Activated gamma-delta T cell treated with anti-CD3 and anti-CD28 coated beads, Interleukin-2, amount 50 U/mL, for 16 hours (primary cell): ENCODE measurements around the gene PTPRE.

ENCODE experiments used
- DNase-seq: peaks from one replicate; pipeline ENCODE4 v3.0.0-alpha.2; 2020; ENCODE audit warnings: low read depth

Gene PTPRE

DNA sequence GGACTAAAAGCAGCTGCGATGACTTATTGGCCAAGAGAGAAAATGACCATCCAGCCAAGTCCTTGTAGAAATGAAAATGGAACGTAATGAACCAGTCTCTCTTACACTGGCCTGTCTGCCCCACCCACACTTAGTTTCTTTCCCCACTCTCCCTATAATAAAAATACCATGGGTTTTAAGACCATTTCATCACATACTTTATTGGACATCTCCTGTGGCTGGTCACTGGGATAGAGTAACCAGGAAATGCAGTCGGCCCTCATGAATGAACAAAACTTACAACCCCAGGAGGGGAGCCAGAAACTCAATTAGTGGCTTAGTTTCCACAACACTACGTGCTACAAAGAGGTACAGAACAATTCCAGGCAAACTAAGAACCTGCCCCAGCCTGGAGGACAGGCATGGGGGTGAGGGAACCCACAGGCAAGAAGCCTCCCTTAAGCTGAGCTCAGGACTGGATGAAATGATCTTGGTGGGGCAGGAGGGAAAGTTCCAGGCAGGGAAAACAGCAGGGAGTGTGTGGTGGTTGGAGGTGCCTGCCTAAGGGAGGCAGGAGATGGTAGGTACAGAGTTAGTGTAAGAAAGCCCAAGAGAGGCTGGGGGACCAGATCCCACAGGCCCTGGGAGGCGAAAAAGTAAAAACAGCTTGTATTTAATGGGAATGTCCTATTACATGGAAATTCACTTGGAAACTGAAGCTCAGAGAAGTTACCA is 189.7 kb downstream of the PTPRE start:
- no peak for DNase-seq

DNA sequence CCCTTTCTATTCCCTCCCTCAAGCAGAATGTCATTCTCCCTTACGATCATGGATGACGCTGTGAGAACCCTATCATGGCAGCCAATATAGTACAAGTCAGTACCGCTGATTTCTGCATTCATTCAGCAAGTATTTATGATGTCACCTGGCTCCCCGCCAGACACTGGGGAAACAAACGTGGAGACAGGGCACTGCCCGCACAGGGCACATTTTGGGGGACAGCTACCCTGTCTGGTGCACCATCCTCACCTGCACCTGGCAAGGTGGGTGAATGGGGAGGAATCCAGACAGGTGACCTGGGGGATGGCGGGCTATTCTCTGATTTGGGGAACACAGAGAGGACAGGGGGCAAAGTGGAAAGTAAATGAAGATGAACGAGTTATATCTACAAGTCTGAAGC is 190.9 kb downstream of the PTPRE start:
- DNase-seq, result no peak

DNA sequence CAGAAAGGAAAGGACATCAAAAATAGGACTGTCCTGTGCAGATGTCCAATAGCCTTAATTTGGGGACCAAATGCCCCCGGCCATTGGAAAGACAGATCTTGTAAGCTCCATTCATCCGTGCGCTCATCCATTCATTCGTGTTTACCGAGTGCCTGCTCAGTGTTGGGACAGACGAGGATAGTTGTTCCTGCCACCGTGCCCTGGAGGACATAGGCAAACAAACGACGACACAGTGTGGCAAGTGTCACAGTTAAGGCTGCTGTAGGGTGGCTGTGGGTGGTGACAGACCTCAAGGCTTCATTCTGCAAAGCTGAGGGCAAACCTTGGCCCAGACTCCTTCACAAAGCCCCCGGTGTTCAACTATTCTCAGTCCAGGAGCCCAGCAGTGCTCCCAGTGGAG is 191.7 kb downstream of the PTPRE start:
- DNase-seq, result no peak

DNA sequence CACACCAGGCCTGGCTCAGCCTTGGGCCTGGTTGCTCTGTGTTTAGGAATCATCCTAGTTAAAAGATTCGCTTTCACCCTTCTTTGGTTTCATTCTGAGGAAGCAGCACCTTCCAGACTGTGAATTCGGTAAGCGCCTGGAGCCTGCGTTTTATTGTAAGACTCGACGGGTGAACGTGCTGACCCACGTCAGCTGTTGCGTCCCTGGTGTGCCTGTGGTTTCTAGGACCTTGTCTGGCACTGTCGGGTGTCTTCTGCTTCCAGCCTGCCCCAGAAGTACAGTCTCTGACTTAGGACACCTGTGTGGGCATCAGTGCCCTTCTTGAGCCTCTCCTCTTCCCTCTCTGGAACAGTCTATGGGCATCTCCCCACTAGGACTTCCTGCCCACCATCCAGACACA is 193.0 kb downstream of the PTPRE start:
- no peak for DNase-seq

DNA sequence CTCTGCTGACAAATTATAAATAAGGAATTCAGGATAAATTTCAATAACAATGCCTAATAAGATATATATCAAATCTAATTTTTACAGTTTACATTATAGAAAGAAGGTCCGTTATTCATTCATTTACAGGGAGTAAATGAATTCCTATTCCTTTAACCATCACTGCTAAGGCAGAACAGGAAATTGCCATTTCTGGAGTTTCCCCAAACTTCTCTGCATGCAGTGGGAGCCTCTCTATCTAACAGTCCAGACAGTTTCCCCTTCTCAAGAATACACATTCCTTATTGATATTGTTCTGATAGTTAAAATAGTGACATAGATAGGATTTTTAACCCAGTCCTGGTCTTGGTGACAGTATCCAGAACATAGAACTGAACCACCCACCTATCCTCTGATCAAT is 195.0 kb downstream of the PTPRE start:
- DNase-seq, result no peak

DNA sequence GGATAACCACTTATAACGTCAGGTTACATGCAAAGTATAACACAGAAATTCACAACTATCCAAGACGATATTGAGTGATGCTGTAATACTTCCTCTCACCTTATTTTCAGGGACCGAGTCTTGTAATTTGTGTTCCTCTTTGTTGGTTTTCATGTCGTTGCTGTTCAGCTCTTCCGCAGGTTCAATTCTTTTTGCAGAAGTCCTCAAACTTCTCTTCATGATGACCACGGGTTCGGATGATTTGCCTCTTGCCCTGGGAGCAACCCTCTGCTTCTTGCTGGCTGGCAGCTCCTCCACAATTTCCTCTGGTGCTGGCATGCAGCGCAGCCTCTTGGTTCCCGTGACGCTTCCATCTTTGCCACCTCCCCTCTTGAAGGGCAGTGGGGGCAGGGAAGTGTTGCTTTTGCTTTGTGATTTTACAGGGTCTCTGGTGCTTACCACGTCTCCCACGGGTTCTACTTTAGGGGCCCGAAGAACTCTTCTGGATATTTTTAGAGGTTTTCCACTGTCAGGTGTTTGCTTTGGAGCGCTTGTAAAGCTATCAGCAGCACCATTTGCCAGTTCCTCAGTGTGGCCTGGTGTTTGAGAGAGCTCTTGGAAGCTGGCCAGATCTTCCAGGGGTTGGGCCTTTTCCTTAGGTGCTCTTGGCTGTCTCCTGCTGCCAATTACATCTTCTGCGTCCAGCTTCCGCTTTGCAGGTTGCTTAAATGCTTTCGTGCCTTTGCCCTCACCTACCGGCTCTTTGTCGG is 195.8 kb downstream of the PTPRE start:
- no peak for DNase-seq

DNA sequence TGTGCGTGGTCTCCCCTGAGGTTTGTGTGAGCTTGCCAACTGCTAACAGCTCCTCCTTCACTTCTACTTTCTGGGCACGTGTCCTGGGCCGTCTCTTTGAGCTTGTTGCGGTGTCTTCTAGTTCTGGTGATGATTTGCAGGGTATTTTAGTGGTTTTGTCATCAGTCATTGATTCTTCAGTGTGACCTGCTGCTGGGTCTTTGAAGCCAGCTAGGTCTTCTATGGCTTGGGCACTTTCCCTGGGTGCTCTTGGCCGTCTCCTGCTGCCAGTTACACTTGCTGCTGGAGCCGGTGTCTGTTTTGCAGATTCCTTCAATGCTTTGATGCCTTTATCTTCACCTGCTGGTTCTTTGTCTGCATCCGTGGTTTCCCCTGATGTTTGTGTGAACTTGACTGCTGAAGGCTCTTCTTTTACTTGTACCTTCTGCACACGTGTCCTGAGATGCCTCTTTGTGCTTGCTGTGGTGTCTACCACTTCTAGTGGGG is 196.4 kb downstream of the PTPRE start:
- DNase-seq, result peak; percentile 39

DNA sequence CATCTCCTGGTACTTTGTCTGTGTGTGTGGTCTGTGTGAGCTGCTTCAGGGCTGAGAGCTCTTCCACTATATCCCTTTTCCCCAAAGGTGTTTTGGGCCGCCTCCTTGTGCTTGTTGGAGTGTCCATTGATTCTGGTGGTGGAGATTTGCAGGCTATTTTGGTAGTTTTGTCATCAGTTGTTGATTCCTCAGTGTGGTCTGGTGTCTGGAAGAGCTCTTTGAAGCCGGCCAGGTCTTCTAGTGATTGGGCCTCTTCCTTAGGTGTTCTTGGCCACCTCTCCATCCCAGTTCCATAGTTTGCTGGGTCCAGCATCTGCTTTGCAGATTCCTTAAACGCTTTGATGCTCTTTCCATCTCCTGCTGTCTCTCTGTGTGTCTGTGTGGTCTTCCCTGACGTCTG is 198.5 kb downstream of the PTPRE start:
- no peak for DNase-seq

DNA sequence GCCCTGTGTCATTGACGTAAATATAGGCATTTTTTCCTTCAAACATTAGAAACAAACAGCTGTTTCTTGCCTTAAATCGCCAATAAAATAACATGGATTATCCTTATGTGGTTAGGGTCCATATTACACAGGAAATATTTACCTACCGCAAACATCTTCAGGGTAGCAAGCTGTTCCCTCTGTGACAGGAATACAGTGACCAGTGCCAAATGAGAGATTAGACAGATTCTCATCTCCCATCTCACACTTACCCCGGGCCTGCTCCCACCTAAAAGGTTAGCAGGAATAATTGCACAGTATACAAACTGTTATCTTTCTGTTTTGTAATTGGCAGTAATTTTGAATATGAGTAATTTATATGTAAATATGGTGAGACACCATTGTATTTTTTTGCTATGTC is 202.8 kb downstream of the PTPRE start:
- no peak for DNase-seq

DNA sequence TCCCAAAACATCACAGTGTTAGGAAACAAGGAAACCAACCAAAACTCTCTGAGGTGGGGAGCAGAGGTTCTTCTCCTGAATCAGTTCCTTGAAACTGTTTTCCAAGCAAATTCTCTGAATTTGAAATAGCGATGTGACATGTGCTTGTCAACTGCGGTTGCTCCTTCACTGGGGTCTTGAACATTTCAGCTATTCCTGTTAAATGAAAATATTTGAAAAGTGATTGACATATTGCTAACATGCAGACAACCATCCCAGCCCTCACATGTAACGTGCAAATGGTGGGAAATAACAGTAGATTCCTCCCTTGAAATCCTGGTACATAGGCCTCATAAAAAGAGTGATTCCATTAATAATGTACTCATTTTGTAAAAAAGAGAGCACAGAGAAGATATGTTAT is 203.4 kb downstream of the PTPRE start:
- DNase-seq, result no peak

DNA sequence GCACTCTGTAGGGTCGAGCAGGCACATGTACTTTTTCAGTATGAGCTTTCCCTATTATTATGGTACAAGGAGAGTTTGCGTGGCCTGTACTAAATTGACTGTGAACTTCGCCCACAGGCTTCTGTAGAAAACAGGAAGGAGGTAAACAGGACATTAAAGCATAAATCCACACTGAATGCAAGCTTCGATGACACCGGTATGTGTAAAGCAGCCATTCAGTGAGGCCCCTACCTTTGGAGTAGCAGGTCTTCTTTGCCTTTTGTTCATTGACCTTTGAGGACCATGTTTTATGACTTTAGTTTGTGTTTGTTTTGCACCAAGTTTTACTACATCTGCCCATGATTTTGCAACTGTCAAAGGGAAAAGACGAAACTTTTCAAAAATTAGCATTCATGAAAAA is 204.8 kb downstream of the PTPRE start:
- DNase-seq, result no peak

DNA sequence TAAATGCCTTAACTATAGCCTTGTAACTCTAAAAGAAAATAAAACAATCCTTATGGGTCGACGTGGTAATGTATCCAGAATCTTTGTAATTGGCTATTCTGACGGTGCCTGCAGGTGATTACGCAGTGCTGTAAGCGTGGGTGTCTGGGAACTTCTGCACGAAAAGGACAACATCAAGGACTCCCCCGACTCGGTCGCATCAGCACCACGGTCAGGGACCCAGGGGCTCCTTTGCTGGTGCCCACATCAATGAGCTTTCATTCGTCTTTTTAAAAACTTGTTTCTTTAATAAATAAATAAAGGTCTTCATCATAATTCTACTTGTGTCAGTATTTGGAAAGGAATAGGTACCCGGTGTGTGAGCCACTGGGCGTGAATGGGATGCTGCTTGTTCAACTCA is 206.1 kb downstream of the PTPRE start:
- no peak for DNase-seq

DNA sequence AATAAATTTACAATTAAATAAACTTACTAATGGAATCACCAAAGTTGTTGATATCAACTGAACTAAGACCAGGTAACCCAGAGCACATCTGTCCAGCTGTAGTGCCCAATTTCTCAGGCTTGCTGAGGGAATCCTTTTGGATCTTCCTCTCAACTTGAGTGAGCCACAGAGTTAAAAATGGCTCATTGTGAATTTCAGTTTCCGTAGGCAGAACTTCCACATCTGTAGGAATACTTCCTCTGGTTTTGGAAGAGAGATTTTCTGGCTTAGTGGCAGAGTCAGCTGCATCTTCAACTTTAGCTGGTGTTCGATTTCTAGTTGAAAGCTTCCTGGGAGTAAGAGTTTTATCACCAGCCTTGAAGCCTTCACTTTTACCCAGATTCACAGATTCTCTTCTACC is 208.0 kb downstream of the PTPRE start:
- no peak for DNase-seq

DNA sequence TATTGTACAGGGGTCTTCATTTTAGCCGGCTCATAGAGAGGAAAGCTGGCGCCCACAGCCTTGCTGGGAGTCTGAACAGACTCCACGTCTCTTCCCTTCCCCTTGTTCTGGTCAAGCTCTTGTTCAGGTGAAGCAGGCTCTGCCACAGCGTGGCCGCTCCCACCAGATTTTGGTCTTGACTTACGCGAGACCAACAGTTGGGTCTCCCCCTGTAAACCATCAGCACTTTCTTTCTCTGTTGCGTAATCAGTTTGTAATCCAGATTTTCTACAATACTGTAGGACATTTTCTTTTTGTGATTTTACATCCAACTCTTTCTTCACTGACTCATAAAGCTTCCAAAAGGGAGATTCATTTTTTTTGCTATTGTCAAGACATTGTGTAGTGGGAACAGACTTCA is 208.5 kb downstream of the PTPRE start:
- no peak for DNase-seq

DNA sequence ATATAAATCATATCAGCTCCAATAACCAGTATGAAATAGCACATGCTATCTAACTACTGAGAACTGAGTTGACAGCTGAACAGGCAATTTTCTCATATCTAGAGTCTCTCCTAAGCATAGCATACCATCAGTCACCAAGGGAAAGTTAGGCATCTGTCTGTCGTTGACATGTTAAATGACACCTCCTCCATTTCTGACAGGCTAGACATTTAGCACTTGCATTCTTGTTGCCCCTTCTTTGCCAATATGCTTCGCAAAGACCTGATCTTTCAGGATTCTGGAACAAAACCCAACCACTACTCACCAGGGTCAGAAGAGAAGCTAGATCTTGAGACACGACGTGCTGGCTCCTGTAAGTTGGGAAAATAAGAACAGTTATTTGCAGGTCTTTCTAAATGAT is 209.3 kb downstream of the PTPRE start:
- no peak for DNase-seq

DNA sequence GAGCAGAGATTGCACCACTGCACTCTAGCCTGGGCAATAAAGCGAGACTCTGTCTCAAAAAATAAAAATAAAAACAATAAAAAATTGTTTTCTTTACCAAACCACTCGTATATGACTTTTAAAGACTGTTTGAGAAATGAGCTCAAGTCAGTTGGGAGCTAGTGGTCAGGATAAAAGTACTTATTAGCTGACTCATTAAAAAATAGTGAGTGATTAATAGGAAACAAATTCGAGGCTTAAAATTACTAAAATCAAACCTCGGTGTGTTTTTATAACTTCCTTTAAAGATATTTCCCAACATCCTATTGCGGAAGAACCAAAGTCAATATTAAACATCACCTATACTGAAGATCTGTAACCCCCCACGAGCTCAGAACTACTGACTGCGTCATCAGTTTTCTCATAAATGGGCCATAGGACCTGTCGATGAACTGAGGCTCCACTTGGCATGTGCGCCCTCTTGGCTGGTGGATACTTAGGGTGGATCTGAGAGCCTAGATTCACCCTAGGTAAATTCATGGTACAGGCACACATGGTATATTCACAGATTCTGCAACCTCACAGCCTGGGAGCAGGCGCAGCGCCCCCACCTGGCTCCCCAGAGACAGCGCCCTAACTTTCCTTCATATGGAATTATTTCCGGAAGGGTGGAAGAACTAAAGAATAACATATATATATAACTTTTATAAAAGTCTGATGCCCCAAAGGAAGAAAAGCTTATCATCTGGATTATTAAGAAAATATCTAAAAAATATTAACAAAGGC is 210.1 kb downstream of the PTPRE start:
- DNase-seq, result no peak

DNA sequence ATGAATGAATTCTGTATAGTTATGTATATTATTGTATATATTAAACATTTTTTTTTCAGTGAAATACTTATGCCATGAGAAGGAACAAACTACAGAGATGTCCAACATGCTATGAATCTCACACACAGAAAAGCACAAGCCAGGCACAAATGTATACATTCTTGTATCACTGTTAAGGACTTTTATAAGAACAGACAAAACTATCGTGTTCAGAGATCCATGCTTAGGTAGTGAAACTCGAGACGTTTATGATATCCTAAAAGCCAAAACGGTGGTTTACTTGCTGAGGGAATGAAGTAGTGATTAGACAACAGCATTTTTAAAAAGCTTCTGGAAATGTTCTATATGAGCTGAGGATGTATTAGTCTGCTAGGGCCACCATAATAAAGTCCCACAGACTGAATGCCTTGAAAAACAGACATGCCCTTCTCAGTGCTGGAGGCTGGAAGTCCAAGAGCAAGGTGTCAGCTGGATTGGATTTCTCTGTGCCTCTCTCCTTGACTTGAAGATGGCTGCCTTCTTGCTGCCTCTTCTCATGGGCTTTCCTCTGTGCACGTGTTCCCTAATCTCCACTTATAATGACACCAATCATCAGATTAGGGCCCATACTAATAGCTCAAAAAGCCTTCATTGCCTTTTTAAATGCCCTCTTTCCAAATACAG is 215.0 kb downstream of the PTPRE start:
- DNase-seq, result no peak

DNA sequence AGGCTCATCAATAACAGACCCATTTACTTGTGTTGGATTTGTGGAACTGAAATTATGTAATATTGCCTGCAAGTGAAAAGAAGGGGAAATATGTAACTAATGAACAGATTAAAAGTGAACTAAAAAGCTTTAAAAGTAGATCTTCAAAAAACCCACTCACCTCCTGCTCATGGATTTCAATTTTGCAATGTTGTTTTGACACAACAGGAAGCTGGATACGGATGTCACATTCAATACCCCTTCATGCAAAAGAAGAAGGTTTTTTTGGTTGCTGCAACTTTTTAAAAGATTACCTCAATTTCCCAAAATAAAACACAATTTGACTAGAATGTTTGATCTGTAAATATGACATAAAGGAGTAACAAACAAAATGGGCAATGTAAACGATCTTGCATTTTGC is 216.0 kb downstream of the PTPRE start:
- no peak for DNase-seq

DNA sequence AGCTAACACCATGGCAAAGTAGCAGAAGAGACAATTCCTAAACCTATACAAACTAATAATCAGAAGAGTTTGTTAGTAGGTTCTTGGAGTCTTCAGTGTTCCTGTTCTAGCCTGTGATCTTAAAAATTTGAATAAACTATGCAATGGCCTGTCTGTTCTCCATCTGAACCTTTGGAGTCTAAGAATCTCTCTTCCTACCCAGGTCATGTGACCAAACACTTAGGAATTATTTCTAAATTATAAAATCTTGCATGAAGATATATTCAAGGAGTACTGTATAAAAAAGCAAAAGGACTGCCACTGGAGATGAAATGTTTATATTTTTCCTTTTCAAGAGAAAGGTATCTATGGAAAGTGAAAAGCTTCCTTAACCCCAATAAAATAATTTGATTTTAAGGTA is 216.9 kb downstream of the PTPRE start:
- no peak for DNase-seq

DNA sequence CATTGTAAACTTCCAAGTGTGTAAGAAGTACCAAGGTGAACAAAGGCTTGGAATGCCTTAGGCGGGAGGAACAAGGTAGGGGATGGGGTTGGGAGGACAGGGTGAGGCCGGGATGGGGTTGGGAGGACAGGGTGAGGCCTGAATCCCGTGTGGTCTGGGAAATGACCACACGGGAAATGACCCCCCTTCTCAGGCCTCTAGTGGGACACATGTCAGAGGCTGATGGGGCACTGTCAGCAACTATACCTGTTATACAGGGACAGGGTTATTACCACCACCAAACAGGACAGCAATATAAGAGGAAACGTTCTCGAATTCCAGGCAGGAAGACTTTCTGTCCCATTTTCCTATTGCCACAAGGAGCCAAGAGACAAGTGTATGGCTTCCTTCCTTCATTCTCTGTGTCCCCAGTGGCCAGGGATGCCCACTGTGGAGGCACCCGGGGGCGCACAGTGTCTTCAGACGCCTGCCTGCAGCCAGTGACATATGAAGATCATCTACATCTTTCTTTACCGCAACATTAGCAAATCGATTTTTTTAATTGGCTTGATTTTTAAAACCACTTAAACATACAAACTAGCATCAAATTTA is 218.0 kb downstream of the PTPRE start:
- no peak for DNase-seq

DNA sequence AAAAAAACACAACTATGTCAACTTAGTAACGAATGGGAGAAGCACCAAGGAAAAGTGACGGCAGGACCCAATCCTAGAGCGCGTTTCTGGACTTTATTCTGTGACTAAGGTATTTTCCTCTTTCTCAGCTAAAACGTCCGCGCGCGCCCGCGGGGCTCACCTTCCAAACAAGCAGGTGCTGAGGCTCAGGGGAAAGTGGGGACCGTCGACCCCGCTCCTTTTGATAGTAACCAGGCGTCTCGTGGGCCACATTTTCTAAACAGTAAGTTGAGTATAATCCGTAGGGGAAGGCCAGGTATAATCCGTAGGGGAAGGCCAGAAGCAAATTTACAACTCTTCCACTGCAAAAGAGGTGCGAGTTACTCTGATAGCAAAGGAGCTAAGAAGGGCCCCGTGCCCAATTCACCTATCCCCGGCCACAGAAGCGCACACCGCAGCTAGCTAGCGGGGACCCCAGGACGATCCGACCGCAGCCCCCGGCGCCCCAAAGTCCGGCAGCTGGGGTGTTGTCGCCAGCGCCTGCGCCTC is 218.6 kb downstream of the PTPRE start:
- DNase-seq, result no peak
